GM19328 (cell line): ENCODE data around the gene CLDN16.

Experiments used
- ATAC-seq: cut with Tn5 transposase; IDR thresholded peaks from one replicate; pipeline ENCODE4 v1.9.1; 2021; ENCODE audit warnings: mild to moderate bottlenecking, moderate library complexity; ENCODE audit not compliant: unreplicated experiment

Gene CLDN16

DNA sequence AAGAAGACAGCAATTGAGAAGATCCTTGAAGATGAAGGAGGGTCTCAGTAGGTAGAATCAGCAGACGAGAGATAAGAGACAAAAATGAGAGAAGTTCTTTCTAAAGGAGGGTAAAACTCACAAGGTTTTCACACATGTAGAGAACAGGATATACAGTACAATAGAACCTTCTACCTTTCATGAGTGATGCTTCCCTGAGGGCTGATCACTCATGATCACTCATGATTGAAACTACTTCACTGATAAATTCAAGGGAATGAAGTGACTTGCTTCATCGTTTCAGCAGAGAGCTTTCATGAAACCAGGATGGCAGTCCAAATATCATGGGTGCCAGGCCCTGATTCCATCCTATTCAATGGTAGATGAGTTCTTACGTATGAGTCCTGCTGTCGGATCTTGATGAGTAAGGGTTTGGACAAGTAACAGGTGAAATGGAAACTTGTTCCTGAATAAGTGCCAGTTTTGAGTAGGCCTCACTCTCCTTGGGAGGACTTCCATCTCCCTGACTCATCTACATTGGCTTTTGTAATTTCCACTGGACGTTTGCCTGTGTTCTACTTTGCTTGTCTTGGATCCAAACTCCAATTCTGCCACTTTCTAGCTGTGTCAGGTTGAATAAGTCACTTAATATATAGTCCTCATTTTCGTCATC is 9.6 kb upstream of the CLDN16 start:
- ATAC-seq, result no peak

DNA sequence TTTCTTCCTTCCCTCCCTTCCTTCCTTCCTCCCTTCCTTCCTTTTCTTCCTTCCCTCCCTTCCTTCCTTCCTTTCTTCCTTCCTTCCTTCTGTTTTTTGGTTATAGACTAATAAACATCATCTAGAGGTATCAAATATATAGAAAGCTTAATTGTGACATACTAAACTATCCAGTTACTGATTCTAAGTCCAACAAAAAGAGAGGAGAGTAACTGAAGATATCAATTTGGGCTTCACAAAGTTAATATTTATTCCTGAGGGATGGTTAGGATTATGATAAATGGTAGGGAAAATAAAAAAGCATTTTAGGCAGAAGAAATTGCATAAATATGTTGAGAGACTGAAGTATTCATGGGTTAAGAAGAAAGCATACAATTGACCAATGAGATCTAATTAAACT is 7.8 kb upstream of the CLDN16 start:
- no peak for ATAC-seq

GRCh38 chr3:190381441-190381840 is 6.5 kb upstream of the CLDN16 start:
- ATAC-seq, result no peak

DNA sequence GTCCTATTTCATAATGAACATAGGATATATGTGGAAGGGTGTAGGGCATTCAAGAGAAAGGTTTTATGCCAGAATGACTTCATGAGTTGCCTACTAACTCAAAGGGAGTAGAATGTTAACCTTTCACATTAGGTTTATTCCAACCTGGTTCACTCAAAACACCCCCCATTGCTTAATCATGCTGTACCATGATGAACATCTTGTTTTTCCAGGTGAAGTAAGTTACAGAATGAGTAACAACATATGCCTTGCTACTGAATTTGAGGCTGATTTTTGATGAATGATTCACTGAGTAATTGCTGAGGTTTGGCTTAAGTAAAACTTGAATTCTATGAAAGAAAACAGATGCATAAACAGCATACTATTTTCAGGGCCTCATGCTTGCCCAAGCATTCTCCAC is 5.9 kb upstream of the CLDN16 start:
- no peak for ATAC-seq

GRCh38 chr3:190384309-190384756 is 3.6 kb upstream of the CLDN16 start:
- ATAC-seq, result peak; percentile 86

DNA sequence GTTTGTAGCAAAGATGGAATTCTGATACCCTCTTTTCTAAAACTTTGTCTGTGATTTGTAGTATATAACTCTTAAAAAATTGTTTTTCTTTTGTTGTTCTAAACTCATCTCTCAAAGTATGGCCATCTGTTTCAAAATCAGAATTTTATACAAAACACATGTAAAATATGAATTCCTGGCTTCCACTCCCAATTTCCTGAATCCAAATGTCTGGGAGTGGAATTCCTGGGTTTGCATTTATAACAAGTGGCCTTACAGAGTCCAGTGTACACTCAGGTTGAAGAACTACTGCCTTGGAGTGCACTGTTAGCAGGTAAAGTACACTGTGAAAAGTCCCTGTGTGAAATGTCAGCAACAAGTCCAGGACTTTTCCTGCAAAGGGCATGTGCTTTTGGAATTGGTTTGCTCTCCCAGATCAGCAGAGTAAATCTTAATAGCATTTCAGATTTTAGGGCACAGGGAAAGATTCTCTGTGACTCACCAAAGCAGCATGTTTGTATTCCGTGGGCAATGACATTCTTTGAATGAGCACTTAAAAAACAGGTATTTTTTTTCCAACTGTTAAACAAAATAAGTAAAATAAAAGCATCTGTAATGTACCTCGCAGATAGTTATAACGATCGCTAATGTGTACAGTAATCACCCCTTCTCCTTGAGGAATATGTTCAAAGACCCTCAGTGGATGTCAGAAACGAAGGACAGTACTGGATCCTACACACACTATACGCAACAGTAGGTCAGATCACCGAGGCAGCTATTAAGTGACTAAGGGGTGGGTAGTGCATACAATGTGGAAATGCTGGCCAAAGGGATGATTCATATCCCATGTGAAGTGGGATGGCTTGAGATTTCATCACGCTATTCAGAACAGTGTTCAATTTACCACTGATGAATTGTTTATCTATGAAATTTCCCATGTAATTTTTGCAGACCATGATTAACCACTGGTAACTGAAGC is 2.0 kb upstream of the CLDN16 start:
- ATAC-seq, result no peak

- ATAC-seq, result no peak
Measured at GRCh38 chr3:190388703-190389102, 740 bp downstream of the CLDN16 start.

- no peak for ATAC-seq
Measured at GRCh38 chr3:190396001-190396400, 8.0 kb downstream of the CLDN16 start.

DNA sequence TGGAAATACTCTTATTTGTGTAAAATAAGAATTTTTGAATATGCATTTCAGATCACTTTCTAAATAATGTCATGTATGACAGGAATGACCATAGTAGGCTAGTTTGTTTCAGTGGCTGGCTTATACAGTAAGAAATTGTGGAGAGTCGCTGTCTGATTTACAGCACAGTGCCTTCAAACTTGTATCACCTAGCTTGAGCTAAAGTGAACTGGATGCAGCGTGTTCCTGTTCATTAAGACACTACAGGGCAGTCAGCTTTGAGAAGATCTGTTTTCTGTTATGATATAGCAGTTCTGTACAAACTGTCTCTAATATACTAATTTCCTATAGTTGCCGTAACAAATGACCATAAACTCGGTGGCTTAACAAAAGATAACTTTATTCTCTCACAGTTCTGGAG is 9.9 kb downstream of the CLDN16 start:
- ATAC-seq, result no peak

GRCh38 chr3:190399677-190400076 is 11.7 kb downstream of the CLDN16 start:
- ATAC-seq, result no peak

DNA sequence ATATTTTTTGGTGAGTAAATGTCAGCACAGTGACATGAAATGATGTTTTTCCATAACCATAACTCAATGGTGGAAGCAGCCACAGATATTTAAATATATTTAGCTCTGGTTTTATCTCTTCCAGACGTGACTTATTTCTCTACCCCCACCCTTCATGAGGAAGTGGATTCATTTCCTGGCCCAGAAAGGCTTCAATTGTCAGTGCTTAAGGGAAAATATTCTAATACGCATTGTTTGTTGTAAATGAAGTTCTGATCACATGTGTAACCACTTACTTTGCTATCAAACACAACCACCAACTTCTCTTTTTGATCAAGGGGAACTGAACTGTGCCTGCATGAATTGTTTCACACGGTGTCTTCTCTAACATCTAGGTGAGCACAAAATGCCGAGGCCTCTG is 14.0 kb downstream of the CLDN16 start:
- ATAC-seq, result no peak

DNA sequence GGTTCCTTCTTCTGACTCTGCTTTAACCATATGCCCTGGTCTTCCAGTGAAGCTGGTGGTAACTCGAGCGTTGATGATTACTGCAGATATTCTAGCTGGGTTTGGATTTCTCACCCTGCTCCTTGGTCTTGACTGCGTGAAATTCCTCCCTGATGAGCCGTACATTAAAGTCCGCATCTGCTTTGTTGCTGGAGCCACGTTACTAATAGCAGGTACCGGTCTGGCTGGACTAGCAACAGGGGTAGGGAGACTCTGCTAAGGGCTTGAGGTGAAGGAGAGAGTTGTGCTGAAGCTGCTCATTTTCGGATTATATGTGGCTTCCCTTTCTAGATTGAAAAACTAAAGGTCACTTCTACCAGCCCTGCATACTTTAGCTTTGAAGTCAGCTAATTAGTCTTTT is 16.8 kb downstream of the CLDN16 start:
- no peak for ATAC-seq

GRCh38 chr3:190414297-190414696 is 26.3 kb downstream of the CLDN16 start:
- ATAC-seq, result no peak

- ATAC-seq, result peak; percentile 8
Measured at GRCh38 chr3:190424108-190424477, 36.1 kb downstream of the CLDN16 start.

DNA sequence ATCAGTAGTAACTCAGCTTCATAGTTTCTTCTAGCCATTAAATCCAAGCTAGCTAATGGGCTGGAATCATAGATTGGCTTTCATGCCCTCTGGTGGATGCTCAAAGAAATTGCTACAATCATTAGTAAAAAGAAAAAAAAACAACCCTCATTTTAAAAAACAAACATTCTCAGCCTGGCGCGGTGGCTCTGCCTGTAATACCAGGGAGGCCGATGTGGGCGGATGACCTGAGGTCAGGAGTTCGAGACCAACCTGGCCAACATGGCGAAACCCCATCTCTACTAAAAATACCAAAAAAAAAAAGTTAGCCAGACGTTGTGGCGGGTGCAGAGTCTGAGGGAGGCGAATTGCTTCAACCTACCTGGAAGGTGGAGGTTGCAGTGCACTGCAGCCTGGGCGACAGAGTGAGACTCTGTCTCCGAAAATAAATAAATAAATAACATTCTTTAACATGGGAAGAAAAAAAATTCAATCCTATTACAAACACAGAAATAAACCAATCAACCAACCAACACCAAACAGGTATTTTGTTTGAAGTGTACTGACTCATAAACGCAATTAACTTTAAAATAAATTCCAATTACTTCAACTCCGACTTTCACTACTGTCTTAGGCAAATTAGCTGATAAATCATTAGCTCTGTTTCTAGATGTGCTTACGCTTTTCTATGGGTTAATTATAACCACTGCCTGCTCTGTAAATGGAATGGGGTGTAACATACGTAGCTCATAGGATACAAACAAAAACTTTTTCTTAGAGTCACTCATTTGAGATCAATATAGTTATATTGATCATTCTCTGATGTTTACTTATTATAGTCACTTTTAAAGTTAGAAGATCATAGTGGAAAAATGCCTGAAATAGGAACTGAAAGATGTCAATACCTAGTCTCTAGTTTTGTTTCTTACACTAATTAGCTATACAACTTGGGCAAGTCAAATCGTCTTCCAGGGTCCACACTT is 36.8 kb downstream of the CLDN16 start:
- peak; percentile 59 for ATAC-seq

GRCh38 chr3:190425833-190426232 is 37.9 kb downstream of the CLDN16 start:
- ATAC-seq, result no peak

DNA sequence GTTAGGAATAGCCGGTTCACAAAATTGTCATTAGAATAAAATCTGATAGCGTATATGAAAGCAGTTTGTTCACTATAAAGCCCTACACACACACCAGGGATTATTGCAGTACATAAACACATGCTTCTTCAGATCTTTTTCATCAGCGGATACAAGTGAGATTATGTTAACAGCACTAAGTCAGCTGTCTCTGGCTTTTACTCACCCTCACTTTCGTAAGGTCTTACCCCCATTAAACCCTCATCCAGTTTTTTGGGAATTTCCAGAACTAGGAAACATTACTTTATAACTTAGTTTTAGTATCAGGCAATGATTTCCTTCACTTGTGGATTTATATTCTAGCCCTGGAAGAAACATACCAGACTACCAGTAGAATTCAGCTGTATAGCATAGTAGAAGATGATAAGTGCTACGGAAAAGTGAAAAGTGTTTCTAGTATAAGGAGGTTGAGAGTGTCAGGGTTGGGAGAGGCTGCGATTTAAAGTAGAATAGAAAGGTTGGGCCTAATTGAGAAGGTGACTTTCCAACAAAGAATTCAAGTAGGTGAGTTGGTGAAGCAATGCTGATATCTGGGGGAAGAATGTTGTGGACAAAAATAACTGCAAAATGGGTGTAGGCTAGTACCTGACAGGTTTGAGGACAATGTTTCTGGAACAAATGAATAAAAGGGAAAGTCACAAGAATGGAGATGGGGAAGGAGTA is 39.0 kb downstream of the CLDN16 start:
- no peak for ATAC-seq

GRCh38 chr3:190429681-190430080 is 41.7 kb downstream of the CLDN16 start:
- ATAC-seq, result no peak

- ATAC-seq, result no peak
Measured at GRCh38 chr3:190430906-190431305, 42.9 kb downstream of the CLDN16 start.

GRCh38 chr3:190432216-190432615 is 44.3 kb downstream of the CLDN16 start:
- no peak for ATAC-seq
